Putamen (tissue), 1 donor: Measurements from ENCODE around the gene ANTXR2.

ENCODE experiments used
- DNase-seq: peaks from one replicate; pipeline ENCODE4 v3.0.0-alpha.2; 2016; ENCODE audit warnings: low spot score

ANTXR2 gene

DNA sequence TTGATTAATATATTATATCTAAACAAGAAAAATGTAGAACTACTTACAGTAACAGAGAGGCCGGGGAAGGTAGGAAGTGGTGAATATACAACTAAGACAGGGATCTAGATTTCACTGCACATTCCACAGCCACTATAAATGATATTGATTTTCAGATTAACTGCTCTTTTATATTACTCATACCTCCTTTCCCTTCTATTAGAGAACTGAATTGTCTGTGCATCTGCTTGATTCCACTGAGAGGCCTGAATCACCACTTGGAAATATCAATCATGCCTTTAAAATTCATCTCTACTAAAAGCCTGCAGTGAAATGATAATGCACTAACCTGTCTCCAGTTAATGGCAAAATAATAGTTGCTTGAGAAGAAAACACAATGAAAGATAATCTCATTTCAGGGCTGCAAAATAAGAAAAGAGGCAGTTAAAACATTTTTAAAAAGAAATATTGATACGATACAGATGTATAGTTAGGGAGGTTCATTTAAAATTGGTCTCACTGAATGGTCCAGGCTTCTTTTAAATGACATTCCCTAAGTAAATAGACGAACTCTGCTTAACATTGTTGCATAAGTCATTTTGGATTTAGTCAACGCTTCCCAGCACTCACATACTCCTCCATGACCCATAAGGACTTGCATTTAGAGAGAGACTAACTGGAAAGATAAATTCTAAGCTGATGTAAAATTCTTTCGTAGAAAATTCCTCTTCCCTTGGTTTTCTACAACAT, 3.8 kb downstream of the ANTXR2 start:
- no peak for DNase-seq

DNA sequence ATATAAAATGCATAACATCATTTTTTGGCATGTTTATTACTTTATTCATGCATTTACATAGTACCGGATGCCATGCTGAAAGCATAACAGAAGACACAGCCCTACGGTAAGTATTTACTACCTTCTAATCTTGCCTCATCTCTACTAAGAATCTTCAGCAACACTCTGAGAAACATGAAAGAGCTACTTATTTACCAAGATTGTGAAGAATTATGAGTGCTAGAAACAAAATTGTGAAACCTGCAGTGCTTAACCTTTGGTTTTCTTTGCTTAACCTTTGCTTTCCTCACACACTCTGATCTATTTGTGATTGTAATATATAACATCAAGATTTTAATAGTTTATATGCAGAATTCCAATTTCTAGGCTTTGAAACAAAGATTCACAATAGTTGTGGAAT, 7.4 kb downstream of the ANTXR2 start:
- DNase-seq: no peak

DNA sequence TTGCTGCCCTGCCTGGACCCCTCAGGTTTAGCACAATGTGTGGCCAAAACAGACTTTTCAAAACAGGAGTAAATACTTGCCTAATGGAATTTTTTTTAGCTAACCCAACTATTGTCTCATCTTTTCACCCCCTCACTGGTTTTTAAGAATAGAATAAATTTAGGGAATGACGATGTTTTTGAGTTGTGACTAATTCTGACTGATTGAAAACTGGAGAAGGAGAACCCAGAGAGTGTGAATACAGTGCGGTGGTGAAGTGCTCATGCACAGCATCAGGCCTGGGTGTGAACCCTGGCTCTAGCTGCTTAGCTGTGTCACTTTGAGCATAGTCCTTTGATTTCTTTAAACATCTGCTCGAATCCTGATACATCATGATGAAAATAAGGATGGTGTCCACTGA, 10.5 kb downstream of the ANTXR2 start:
- no peak for DNase-seq

DNA sequence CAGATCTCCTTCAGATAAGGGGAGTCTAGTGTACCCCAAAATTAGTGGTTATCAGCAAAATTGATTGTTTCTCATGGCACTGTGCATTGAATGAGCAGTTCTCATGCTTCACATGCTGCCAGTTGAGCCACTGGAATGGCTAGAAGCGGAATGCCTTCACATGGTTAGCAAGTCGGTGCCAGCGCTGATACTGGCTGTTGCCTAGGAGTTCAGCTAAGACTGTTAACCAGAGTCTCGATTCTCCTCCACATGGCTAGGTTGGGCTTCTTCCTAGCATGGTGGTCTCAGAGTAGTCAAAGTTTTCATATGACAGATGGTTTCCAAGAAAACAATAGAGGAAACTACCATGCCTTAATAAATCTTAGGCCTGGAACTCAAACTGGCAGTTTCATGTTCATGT, 12.2 kb downstream of the ANTXR2 start:
- DNase-seq: no peak

DNA sequence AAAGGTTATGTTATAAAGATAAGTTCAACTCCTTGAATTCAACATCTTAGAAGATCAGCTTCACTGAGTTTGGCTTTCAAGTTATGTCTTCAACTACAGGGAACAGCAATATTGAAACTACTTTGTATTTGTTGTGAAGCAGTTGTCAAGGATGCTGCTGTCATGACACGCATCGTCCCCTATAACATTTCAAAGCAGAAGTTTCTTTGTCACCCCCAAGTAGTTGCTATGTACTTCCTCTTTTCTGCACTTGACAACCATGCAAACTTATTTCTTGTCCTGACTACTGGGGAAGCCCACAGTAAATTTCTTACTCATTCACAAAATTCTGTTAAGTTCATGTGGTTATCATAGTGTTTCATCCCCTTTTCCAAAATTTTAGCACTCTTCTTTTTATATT, 14.3 kb downstream of the ANTXR2 start:
- no peak for DNase-seq

DNA sequence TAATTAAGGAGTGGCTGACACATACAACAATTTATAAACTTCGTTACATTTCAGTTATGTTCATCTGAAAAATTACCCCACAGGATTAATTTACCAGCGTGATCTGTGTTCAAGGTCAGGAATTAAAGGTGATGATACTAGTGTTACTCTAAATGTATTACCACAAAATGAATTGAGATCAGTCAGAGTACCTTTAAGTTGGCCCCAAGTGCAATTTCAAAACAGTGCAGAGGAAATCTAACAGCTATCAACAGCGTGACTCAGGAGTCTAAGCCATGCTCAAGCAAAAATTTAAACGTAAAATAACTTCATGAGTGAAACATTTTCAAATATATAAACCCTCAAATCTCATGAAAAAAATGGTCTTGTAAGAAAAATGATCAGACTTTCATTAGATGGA, 18.7 kb downstream of the ANTXR2 start:
- DNase-seq: no peak

DNA sequence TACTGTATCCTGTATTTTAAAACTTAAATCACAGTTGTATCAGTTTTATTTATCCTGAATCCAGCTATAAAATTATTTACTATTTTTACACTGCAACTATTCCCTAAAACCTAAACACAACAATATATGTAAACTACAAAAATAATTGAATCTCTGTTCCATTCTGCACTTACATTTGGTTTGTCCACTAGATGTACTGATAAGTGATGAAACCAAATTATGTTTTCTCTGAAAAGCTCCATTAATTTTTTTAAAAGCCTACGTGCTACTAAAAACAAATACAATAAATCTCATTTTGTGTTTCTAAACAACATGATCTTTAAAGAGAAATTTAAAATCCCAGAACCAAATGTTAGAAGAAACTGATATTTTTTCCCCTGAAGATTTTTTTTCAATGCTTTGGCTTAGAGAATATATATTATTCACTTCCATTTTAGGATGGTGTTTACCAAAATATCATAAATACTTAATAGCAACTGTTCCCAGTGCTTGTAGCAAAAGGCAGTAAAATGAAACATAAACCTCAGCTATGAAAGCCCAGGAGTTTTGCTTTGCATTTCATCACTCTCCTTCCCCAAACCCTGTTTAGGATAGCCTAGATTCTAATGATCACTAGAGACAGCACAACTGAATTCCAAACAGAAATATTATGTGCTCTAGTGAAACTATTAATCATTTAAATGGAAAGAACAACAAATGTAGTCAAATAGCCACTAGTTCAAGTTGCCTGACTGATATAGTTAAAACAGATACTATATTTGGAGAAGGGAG, 19.7 kb downstream of the ANTXR2 start:
- DNase-seq: no peak

DNA sequence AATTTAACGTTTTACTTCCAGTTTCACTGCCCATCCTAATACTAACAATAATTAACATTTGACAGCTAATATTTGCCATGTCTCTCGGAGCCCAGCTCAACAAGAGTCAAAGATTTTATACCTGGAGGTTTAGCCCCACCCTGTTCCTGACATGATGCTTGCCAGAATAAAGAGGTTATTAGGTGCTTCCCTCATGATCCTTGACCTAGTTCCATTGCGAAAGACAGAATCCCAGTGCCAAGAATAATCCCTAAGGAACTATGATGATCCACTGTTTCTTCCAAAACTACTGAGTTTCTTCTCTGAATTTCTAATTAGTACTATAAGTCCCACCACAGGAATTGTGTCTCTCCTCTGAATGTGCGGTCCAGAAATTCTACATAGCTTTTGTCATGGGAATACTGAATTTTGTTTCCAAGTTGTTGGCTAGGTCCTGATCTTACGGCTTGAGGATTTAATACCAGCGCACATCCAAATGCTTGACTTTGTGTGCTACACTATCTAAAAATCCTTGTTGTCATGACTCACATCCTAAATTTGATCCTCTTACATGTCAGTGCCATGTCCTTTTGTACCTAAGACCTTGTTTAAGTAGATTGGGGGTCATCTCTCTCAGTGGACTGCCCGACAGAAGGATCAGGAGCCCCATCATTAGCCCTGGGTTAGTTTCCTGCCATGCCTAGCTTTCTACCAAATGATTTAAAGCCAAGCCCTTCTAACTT, 23.1 kb downstream of the ANTXR2 start:
- no peak for DNase-seq

DNA sequence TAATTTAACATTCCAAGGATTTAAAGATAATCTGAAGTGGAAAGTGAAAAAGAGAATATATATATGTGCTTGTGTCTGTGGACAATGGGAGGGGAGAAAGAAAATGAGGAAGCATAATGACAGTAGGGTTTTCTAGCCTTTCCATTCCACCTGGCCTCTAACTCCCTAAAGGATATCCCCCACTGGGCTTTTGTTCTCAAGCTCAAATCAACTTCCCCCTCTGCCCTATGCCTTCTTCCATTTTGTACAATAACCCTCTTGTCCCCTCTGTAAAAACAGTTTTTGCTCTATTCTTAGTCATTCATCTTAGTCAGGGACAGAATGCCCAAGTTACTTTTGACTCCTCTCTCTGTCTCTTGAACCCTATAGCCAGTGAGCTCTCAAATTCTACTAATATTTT, 23.6 kb downstream of the ANTXR2 start:
- DNase-seq: no peak

DNA sequence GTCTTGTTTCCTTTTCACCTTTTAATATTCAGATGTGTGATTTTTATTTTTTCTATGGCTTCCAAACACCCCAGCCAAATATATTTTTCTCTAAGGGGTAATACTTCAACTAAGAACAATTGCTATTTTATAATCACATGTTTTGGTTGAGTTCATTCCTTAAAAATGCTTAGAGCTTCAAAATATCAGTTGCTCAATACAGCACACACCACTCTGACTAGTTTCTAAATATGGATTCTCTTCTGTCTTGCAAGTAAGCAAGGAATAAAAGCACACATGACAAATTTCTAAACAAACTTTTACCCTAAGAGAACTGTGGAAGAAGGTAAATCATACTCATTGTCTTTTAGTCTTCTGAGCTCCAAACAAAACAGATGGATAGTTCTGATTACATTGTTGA, 27.2 kb downstream of the ANTXR2 start:
- no peak for DNase-seq

DNA sequence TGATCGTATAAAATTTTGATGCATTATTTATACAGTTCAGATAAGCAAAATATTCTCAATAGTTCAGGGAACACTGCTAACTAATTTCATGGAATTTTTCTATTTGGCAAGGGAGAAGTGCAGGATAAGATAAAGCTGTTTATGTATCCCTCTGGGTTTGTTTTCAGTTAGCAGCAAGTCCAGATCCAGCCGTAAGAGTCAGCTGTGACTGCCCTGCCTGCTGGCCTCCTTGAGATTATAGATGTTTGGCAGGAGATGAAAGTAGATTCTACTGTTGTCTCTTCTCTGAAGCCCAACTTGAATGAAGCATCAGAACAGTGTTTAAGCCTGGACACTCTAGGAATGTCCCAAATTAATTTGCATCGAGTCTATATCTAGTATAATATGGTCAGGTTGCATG, 29.5 kb downstream of the ANTXR2 start:
- no peak for DNase-seq

DNA sequence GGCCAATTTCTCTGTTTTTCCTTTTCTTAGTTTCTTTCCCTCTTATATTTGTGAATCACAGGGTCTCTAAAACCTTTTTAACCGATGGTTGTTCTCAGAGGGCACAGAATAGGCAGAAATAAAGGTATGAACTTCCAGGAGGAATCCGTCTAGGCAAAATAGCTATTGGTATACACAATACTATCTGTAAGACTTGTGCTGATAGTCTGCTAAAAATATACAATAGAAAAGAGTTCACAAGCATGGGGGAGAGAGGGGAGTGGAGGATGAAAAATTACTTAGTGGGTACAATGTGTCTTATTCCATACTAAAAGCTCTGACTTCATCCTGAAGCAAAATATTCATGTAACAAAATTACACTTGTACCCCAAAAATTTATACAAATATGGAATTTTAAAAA, 30.2 kb downstream of the ANTXR2 start:
- DNase-seq: no peak

DNA sequence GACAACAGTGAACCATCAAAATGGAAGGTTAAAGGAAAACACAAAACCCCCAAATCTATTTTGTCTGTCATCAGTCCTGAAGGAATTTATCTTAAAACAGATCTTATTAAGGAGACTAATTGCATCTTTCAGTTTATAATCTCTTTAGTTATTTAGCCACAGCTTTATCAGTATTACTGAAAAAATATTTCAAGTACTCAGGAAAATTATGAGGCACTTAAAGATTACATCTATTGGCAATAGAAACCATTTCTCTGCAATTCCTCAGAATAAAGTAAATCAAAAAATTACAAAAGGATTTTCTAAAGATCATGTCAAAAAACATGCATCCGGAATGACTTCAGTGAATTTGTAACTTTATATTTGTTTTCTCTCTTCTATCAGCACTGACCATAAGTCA, 35.2 kb downstream of the ANTXR2 start:
- no peak for DNase-seq

DNA sequence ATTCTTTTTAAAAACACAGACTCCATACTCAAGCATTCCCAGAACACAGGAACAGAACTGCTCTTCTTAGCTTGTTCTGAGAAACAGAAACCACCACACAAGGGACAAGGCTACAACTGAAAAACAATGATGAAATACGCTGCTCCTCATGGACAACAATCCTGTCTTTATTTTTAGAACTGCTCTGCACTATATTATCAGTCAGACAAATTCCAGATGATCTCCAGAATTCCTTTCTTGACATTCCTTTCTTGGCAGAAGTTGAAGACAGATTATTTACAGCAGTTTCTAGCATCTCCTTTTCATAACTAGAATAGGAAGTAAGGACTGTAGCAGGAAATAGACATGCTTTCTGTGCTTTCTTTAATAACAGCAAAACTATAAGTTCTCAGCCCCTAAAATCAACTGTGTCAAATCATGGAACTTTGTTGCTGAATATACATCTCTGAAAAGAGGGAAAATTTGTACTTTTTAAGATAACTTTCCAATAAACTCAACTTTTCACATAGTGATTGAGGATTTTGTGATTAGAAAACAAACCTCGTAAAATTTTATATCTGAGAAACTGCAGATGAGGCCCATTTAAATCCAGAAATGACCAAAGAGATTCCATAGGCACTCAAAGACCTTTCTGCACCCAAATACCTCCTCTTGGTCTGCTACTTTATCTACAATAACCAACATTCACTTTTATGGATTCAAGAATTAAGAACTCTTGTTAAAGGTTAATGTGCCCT, 35.9 kb downstream of the ANTXR2 start:
- no peak for DNase-seq

DNA sequence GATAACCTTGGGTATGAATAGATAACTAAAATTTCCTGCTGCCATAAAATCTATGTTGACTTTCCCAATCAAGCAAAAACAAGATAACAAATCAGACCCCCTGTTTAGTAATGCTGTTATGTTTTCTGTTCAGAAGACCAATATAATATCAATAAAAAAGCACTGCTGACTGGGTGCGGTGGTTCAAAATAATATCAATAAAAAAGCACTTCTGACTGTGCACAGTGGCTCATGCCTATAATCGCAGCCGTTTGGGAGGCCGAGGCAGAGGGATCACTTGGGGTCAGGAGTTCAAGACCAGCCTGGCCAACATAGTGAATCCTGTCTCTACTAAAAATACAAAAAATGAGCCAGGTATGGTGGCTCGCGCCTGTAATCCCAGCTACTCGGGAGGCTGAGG, 36.7 kb downstream of the ANTXR2 start:
- DNase-seq: no peak

DNA sequence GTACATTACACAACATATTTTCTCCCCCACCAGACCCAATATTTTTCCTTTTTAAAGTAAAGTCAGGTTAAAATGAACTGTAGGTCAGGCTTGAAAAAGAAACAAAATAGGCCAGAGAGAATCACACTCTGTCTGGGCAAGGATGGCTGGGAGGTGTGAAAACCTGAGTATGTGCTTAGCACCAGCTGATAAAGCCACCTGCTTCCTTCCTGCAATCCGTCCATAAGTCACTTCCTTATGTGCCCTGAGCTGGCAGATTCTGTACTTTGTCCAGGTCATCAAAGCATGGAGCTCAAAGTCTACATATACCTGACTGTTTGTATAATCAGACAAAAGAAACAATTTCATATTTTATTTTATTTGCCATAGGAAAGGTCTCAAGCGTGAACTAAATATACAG, 37.7 kb downstream of the ANTXR2 start:
- no peak for DNase-seq

DNA sequence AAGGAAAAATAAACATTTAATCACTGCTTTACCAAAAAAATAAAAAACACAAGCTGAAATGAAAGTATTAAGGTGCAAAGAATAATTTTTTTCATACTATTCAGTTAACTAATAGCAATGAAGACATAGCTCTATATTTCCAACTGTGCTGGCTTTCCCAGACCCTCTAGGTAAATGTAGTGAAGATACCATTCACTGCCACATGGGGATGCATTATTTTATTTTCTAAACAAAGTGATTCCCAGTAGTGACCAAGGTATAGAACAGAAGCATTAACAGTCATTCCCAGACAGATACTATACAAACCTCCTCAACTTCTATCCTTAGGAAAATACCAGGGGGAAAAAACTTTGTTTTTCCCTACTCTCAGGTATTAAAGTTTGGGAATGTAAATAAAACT, 39.4 kb downstream of the ANTXR2 start:
- DNase-seq: no peak

DNA sequence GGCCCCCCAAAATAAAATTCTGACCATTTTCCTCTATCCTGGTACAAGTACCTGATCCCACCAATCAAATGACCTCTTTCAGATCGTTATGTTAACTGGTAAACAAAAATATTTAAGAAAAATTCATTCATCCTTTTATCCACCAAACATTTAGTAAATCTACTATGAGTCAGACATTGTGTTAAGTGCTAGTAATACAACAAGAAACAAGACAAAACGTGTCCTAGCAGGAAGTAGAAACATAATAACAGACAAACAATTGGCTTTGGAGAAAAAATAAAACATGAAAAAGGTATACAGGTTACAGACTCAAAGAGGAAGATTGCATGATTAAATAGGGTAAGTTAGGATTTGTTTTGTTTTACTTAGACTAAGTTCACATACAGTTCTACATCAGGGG, 43.7 kb downstream of the ANTXR2 start:
- no peak for DNase-seq

DNA sequence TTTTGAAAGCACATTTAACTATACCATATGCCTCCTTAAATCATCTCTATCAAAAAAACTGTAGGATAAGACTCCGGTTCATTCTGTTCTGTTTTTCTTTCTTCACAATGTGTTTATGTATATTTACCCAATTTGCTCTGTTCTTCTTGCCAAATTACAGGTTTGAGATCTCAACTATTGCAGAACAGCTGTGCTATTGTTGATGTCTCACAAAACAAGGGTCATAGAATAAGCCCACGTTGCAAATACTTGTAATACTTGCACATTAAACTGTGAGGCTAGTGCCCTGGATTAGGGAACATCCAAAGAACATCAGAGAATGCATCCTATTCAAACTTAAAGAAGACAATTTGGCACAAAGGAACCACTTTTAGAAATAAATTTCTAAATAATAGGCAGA, 45.4 kb downstream of the ANTXR2 start:
- no peak for DNase-seq

DNA sequence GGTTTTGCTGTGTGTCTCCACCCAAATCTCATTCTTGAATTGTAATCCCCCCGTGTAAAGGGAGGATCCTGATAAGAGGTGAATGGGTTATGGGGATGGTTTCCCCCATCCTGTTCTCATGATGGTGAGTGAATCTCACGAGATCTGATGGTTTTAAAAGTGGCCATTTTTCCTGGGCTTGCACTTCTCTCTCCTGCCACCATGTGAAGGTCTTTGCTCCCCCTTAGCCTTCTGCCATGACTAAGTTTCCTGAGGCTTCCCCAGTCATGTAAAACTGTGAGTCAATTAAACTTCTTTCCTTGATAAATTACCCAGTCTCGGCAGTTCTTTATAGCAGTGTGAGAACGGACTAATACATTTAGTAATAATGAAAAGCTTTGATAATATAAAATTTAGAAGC, 46.9 kb downstream of the ANTXR2 start:
- no peak for DNase-seq

DNA sequence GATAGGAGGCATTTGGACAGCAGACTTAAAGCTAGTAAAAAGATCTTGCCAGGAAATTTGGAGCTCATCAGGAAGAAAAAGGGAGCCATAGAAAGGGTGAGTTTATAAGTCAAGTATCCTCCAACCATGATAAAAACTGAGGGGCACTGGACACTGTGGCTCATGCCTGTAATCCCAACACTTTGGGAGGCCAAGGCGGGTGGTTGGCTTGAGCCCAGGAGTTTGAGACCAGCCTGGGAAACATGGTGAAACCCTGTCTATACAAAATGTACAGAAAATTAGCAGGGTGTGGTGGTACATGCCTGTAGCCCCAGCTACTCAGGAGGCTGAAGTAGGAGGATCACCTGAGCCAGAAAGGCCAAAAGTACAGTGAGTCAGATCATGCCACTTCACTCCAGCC, 48.7 kb downstream of the ANTXR2 start:
- no peak for DNase-seq

DNA sequence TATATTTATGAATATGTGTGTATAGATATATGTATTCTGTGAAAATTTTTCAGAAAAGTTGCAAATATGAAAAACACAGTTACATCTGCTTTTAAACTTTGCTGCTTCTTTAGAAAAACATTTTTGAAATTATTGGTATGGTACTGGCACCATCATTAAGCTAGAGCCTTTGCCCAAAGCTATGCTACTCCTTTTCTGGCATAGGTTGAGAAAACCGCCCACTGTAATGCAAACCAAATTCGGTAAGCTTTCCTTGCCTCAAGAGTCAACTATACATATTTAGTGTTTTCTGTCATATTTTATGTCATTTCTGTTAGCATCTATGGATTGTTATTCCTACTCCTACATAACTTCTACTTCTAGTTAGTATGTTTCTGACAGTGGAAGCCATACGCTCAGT, 50.7 kb downstream of the ANTXR2 start:
- DNase-seq: no peak
